Thymus (tissue), 11 donors: ENCODE results near the gene TAS1R3. TPM values are rescaled to one million over a fixed set of nuclear protein-coding genes. Genes with fewer than 3 reads are reported as not detected.
A peak's percentile ranks its signal among the peaks of the same experiment; 100 is the strongest.
"Not testable (repeated sequence)": the region's sequence is repeated elsewhere in the genome, so short reads cannot be mapped to it uniquely, and the experiment has no call there.

Experiments used
- DNase-seq, 9 donors: peaks; one replicate each; pipeline ENCODE4 v3.0.0-alpha.2; 2013; ENCODE audit warnings: low spot score in 9 of 9, low read depth in 6 of 9, missing footprints in 1 of 9
- H3K27ac ChIP-seq, 2 donors: one replicate each; pipeline ENCODE4 v1.5.1; 2013; ENCODE audit warnings: control low read depth in 1 of 2, low read depth in 1 of 2, low read length in 1 of 2, mild to moderate bottlenecking in 1 of 2, moderate library complexity in 1 of 2
- H3K27me3 ChIP-seq, 2 donors: one replicate each; pipeline ENCODE4 v1.5.1; 2013; ENCODE audit warnings: low read length in 1 of 2; ENCODE audit not compliant: control insufficient read depth in 2 of 2, insufficient read depth in 1 of 2
- H3K36me3 ChIP-seq, 2 donors: one replicate each; pipeline ENCODE4 v1.5.1; 2013; ENCODE audit warnings: low read length in 1 of 2, mild to moderate bottlenecking in 1 of 2, moderate library complexity in 1 of 2; ENCODE audit not compliant: control insufficient read depth in 2 of 2, insufficient read depth in 2 of 2
- H3K4me1 ChIP-seq, 2 donors: one replicate each; pipeline ENCODE4 v1.5.1; 2013; ENCODE audit warnings: low read length in 2 of 2; ENCODE audit not compliant: control insufficient read depth in 2 of 2, insufficient read depth in 2 of 2
- H3K4me3 ChIP-seq, 2 donors: one replicate each; pipeline ENCODE4 v1.5.1; 2013; ENCODE audit warnings: low read length in 2 of 2, control low read depth in 1 of 2, mild to moderate bottlenecking in 1 of 2
- H3K9me3 ChIP-seq, 2 donors: one replicate each; pipeline ENCODE4 v1.5.1; 2013; ENCODE audit warnings: low read length in 1 of 2, mild to moderate bottlenecking in 1 of 2; ENCODE audit not compliant: control insufficient read depth in 2 of 2, insufficient read depth in 1 of 2
- WGBS: extraction: QIAGEN DNeasy Blood & Tissue Kit; methylation state at CpG from one replicate; pipeline ENCODE4 v1.1.7; 2013; 5-methylcytosine and 5-hydroxymethylcytosine counted together
- polyA plus RNA-seq: library from polyadenylated mRNA; stranded (reverse); fragments of 200-250 nt; gene quantifications from one replicate; pipeline ENCODE4 v1.2.3, GENCODE V29; 2013
- total RNA-seq: library from RNA; stranded (reverse); fragments of 120-200 nt; gene quantifications from one replicate; pipeline ENCODE4 v1.2.4, GENCODE V29; 2013
- donor health status: healthy.

Gene TAS1R3
- total and polyA plus RNA-seq, 2 donors: 0.19 to 0.37 TPM

- no peak for DNase-seq
- H3K4me1 ChIP-seq: peaks cover 14 to 16% of the 10 kb centered on the region in 2 donors
- H3K27ac ChIP-seq: no peak overlapping the region
- WGBS: 98% methylated on average over 5 of the region's 5 CpGs
- peaks cover 0 to 7% of the 10 kb centered on the region in 2 donors for H3K27me3 ChIP-seq
- H3K9me3 ChIP-seq: peaks cover 3 to 14% of the 10 kb centered on the region in 2 donors
- H3K36me3 ChIP-seq: peaks cover 0 to 3% of the 10 kb centered on the region in 2 donors
- H3K4me3 ChIP-seq: no peak overlapping the region
These were observed 36.2 kb downstream of the TAS1R3 start for GRCh38 chr1:1367315-1367714.

GRCh38 chr1:1370094-1370493 lies 39.0 kb downstream of the TAS1R3 start:
- WGBS: 97% methylated on average over 14 of the region's 14 CpGs
- not testable (repeated sequence) for H3K27ac ChIP-seq, H3K4me3 ChIP-seq, H3K27me3 ChIP-seq, DNase-seq
- Histone ChIP-seq H3K36me3 (peaks cover 13 to 17% of the 10 kb centered on the region in 2 donors), H3K4me1 (peaks cover 25 to 35% of the 10 kb centered on the region in 2 donors), H3K9me3 (peaks cover 3 to 14% of the 10 kb centered on the region in 2 donors)

- no peak for DNase-seq
- H3K27me3 ChIP-seq: no peaks in the 10 kb centered on the region
- H3K4me1 ChIP-seq: peaks cover 26 to 37% of the 10 kb centered on the region in 2 donors
- H3K27ac ChIP-seq: no peak overlapping the region
- peaks cover 13 to 17% of the 10 kb centered on the region in 2 donors for H3K36me3 ChIP-seq
- H3K4me3 ChIP-seq: no peak overlapping the region
- H3K9me3 ChIP-seq: peaks cover 2 to 11% of the 10 kb centered on the region in 2 donors
- WGBS: 83% methylated on average over 16 of the region's 16 CpGs
These were observed 39.8 kb downstream of the TAS1R3 start for GRCh38 chr1:1370771-1371300.

- DNase-seq: peak in 2 of 9 donors; percentile 31 to 57
- Histone ChIP-seq H3K27me3 (no peaks in the 10 kb centered on the region), H3K27ac (no peak overlapping the region), H3K4me1 (peaks cover 29 to 41% of the 10 kb centered on the region in 2 donors), H3K36me3 (peaks cover 13 to 17% of the 10 kb centered on the region in 2 donors), H3K4me3 (no peak overlapping the region), H3K9me3 (peaks cover 2 to 8% of the 10 kb centered on the region in 2 donors)
- WGBS: 2% methylated on average over 12 of the region's 12 CpGs
These were observed 40.3 kb downstream of the TAS1R3 start for GRCh38 chr1:1371364-1371745.

GRCh38 chr1:1371746-1372711 lies 40.9 kb downstream of the TAS1R3 start:
- peaks cover 13 to 17% of the 10 kb centered on the region in 2 donors for H3K36me3 ChIP-seq
- peak in 8 of 9 donors; percentile 40 to 77 (median 67) for DNase-seq
- no peaks in the 10 kb centered on the region for H3K27me3 ChIP-seq
- H3K4me3 ChIP-seq: no peak overlapping the region
- H3K4me1 ChIP-seq: peaks cover 29 to 41% of the 10 kb centered on the region in 2 donors
- peaks cover 2 to 8% of the 10 kb centered on the region in 2 donors for H3K9me3 ChIP-seq
- WGBS: 31% methylated on average over 26 of the region's 26 CpGs
- peak overlapping the region in 1 of 2 donors; percentile 75 for H3K27ac ChIP-seq

GRCh38 chr1:1373051-1373814 lies 42.2 kb downstream of the TAS1R3 start:
- no peaks in the 10 kb centered on the region for H3K27me3 ChIP-seq
- peaks cover 29 to 41% of the 10 kb centered on the region in 2 donors for H3K4me1 ChIP-seq
- peaks cover 0 to 8% of the 10 kb centered on the region in 2 donors for H3K9me3 ChIP-seq
- no peak overlapping the region for H3K4me3 ChIP-seq
- DNase-seq: no peak
- no peak overlapping the region for H3K27ac ChIP-seq
- 98% methylated on average over 26 of the region's 26 CpGs for WGBS
- peaks cover 13 to 17% of the 10 kb centered on the region in 2 donors for H3K36me3 ChIP-seq

- peak overlapping the region in 1 of 2 donors; percentile 72 for H3K27ac ChIP-seq
- no peaks in the 10 kb centered on the region for H3K27me3 ChIP-seq
- H3K36me3 ChIP-seq: peaks cover 13 to 17% of the 10 kb centered on the region in 2 donors
- H3K4me1 ChIP-seq: peaks cover 29 to 41% of the 10 kb centered on the region in 2 donors
- peak overlapping the region; percentile 87 to 96 for H3K4me3 ChIP-seq
- DNase-seq: no peak
- peaks cover 0 to 8% of the 10 kb centered on the region in 2 donors for H3K9me3 ChIP-seq
- 67% methylated on average over 52 of the region's 52 CpGs for WGBS
These were observed 42.9 kb downstream of the TAS1R3 start for GRCh38 chr1:1373815-1374588.

GRCh38 chr1:1374589-1374928 lies 43.5 kb downstream of the TAS1R3 start:
- DNase-seq: peak in 1 of 9 donors; percentile 19
- Histone ChIP-seq H3K4me3 (peak overlapping the region; percentile 87 to 96), H3K9me3 (peaks cover 0 to 8% of the 10 kb centered on the region in 2 donors), H3K4me1 (peaks cover 29 to 41% of the 10 kb centered on the region in 2 donors), H3K27me3 (no peaks in the 10 kb centered on the region), H3K36me3 (peaks cover 13 to 17% of the 10 kb centered on the region in 2 donors), H3K27ac (peak overlapping the region; percentile 72 to 90)
- WGBS: 1% methylated on average over 24 of the region's 24 CpGs
